Panc1 (cell line): Measurements from ENCODE around the gene SEC63. TPM values are rescaled to one million over a fixed set of nuclear protein-coding genes. Genes with fewer than 3 reads are reported as not detected.

ENCODE experiments used
- ATAC-seq: fragments of 200-7000 bp; cut with Tn5 transposase; 2 replicates; pipeline ENCODE4 v1.9.1; 2020; ENCODE audit warnings: mild to moderate bottlenecking, moderate library complexity
- BruUV-seq: library from RNA; stranded (reverse); fragments of 400-500 nt; replicated peaks from 2 replicates; lab custom pipeline; 2021; lab: Mats Ljungman, UMichigan
- CTCF ChIA-PET: fragments of 300-600 bp; sonication (Branson Sonifier 250); formaldehyde crosslinking; loops from one replicate; lab custom pipeline; 2022; ENCODE audit warnings: antibody characterized with exemption; lab: Charles Lee
- POLR2A ChIA-PET: fragments of 300-600 bp; sonication (Branson Sonifier 250); formaldehyde crosslinking; loops from one replicate; lab custom pipeline; 2022; ENCODE audit warnings: antibody characterized with exemption; lab: Charles Lee
- DNase-seq: peaks from one replicate; pipeline ENCODE4 v3.0.0-alpha.2; 2010; ENCODE audit warnings: low read depth, low spot score
- H3K27ac ChIP-seq: 2 replicates; pipeline ENCODE4 v1.5.1; 2011; ENCODE audit warnings: mild to moderate bottlenecking, low read length, inconsistent platforms
- H3K27me3 ChIP-seq: fragments of 200-500 bp; sonication (Bioruptor generic); 2 replicates; pipeline ENCODE4 v1.6.0; 2014; ENCODE audit warnings: low read length, inconsistent platforms; ENCODE audit not compliant: control insufficient read depth, insufficient read depth
- H3K36me3 ChIP-seq: fragments of 200-500 bp; sonication (Bioruptor generic); 2 replicates; pipeline ENCODE4 v1.5.1; 2014; ENCODE audit warnings: inconsistent platforms, mild to moderate bottlenecking, low read length, moderate library complexity; ENCODE audit not compliant: control insufficient read depth, insufficient read depth
- H3K4me1 ChIP-seq: 2 replicates; pipeline ENCODE4 v1.5.1; 2011; ENCODE audit warnings: inconsistent platforms, mild to moderate bottlenecking, low read length, moderate library complexity; ENCODE audit not compliant: control insufficient read depth, insufficient read depth
- H3K4me3 ChIP-seq, 2 experiments: 2 replicates each; pipeline ENCODE4 v1.5.1; 2011 to 2012; ENCODE audit warnings: low read depth in 2 of 2, low read length in 2 of 2, mild to moderate bottlenecking in 2 of 2, inconsistent platforms in 1 of 2, moderate library complexity in 1 of 2
- H3K9me3 ChIP-seq: fragments of 200-500 bp; sonication (Bioruptor generic); 2 replicates; pipeline ENCODE4 v1.5.1; 2014; ENCODE audit warnings: low read depth, mild to moderate bottlenecking, inconsistent platforms, low read length, moderate library complexity; ENCODE audit not compliant: control insufficient read depth, insufficient read depth
- POLR2AphosphoS5 ChIP-seq: IDR thresholded peaks from 2 replicates; pipeline ENCODE4 v1.6.1; 2012; ENCODE audit warnings: mild to moderate bottlenecking, low read depth, low read length, moderate library complexity
- REST ChIP-seq, 2 experiments: IDR thresholded peaks; 2 replicates each; pipeline ENCODE4 v1.6.1; 2011 to 2012; ENCODE audit warnings: low read depth in 2 of 2, control low read depth in 1 of 2, low read length in 1 of 2, mild to moderate bottlenecking in 1 of 2, moderate library complexity in 1 of 2; ENCODE audit not compliant: insufficient read depth in 1 of 2
- SIN3A ChIP-seq: IDR thresholded peaks from 2 replicates; pipeline ENCODE4 v1.6.1; 2012; ENCODE audit warnings: low read depth, mild to moderate bottlenecking, low read length, moderate library complexity, borderline replicate concordance; ENCODE audit not compliant: insufficient read depth
- TCF7L2 ChIP-seq: IDR thresholded peaks from 2 replicates; pipeline ENCODE4 v1.6.1; 2011; ENCODE audit warnings: mild to moderate bottlenecking, low read depth, low read length, inconsistent platforms
- in situ Hi-C: cut with HindIII; loops from 2 replicates; pipeline ENCODE4 v1.10.0; 2016; ENCODE audit warnings: low sequenced_read_pairs, low pct_unique_long_range_greater_than_20kb
- intact Hi-C: fragments of 100-400 bp; cut with micrococcal nuclease; formaldehyde crosslinking; loops from one replicate; pipeline ENCODE4 v1.10.0; 2022; ENCODE audit not compliant: unreplicated experiment
- total RNA-seq: library from RNA; stranded (reverse); gene quantifications from one replicate; pipeline ENCODE4 v1.2.1, GENCODE V29; 2021; ENCODE audit not compliant: unreplicated experiment
- TF ChIP-seq, protein P1 (sequence below): fragments of 450-650 bp; IDR thresholded peaks from 2 replicates; pipeline ENCODE4 v1.5.1; 2017; ENCODE audit warnings: mild to moderate bottlenecking

SEC63 gene
- total RNA-seq, 1 experiment from 2014 or later, result 172 TPM

- Histone ChIP-seq H3K4me3 (peak overlapping the region in 1 of 2 experiments; percentile 2; a peak in 1 of 4 replicates), H3K27ac (no peak overlapping the region), H3K9me3 (no peaks in the 10 kb centered on the region), H3K27me3 (peaks cover 28% of the 10 kb centered on the region), H3K36me3 (no peaks in the 10 kb centered on the region), H3K4me1 (no peaks in the 10 kb centered on the region)
- ChIA-PET CTCF (no interaction called here), POLR2A (no interaction called here)
- DNase-seq (no peak), ATAC-seq (peak; percentile 56; the same call in 1 of the 2 replicates)
- in situ Hi-C loops (no loop called here), intact Hi-C loops (no loop called here)
- no peak for TF ChIP-seq REST (IDR thresholded peaks at IDR 0.05; ENCODE audit: insufficient read depth in 1 of 2, low read depth in 2 of 2, low read length in 1 of 2)
- no peak for TF ChIP-seq TCF7L2
- TF ChIP-seq, protein P1, sequence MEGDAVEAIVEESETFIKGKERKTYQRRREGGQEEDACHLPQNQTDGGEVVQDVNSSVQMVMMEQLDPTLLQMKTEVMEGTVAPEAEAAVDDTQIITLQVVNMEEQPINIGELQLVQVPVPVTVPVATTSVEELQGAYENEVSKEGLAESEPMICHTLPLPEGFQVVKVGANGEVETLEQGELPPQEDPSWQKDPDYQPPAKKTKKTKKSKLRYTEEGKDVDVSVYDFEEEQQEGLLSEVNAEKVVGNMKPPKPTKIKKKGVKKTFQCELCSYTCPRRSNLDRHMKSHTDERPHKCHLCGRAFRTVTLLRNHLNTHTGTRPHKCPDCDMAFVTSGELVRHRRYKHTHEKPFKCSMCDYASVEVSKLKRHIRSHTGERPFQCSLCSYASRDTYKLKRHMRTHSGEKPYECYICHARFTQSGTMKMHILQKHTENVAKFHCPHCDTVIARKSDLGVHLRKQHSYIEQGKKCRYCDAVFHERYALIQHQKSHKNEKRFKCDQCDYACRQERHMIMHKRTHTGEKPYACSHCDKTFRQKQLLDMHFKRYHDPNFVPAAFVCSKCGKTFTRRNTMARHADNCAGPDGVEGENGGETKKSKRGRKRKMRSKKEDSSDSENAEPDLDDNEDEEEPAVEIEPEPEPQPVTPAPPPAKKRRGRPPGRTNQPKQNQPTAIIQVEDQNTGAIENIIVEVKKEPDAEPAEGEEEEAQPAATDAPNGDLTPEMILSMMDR, result no peak
- TF ChIP-seq SIN3A, result no peak
- no peak for TF ChIP-seq POLR2AphosphoS5
- BruUV-seq, result no TSS peak
These were observed 137.4 kb downstream of the SEC63 start for GRCh38 chr6:107820338-107821261.

DNA sequence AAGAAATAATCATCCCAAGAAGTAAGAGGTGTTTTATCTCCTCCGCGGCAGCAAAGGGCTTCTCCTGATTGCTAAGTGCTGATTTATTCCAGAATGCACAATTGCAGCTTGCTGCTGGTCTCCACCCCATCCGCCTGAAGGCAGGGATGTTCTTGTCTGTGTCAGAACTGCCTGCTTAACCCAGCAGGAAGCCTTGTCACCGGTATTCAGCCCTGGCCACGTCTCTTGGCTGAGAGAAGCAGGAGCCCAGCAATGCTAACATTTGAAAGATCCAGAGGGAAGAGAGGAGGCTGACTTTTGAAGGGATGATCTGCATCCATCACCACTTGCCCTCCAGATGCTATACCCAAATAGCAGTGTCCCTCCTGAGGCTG is 138.1 kb downstream of the SEC63 start:
- TF ChIP-seq TCF7L2 (no peak), SIN3A (no peak), REST (IDR thresholded peaks at IDR 0.05; ENCODE audit: insufficient read depth in 1 of 2, low read depth in 2 of 2, low read length in 1 of 2) (no peak), POLR2AphosphoS5 (no peak)
- TF ChIP-seq, protein P1, result no peak
- Histone ChIP-seq H3K27ac (no peak overlapping the region), H3K4me1 (no peaks in the 10 kb centered on the region), H3K9me3 (no peaks in the 10 kb centered on the region), H3K36me3 (no peaks in the 10 kb centered on the region), H3K4me3 (no peak overlapping the region), H3K27me3 (peaks cover 28% of the 10 kb centered on the region)
- DNase-seq (no peak), ATAC-seq (no peak; the same call in 1 of the 2 replicates)
- intact Hi-C loops (no loop called here), in situ Hi-C loops (no loop called here)
- CTCF ChIA-PET, result no interaction called here
- POLR2A ChIA-PET, result interaction anchor here (0.7 kb wide), 1 partner anchor 221 kb away, joined by 6 read pairs; no protein-coding TSS in a partner anchor
- no TSS peak for BruUV-seq
